A673 (cell line): ENCODE data around the gene MRC1. TPM values are rescaled to one million over a fixed set of nuclear protein-coding genes. Genes with fewer than 3 reads are reported as not detected.

Source experiments
- BruUV-seq: library from RNA; stranded (reverse); fragments of 400-500 nt; replicated peaks from 2 replicates; lab custom pipeline; 2021; lab: Mats Ljungman, UMichigan
- CTCF ChIA-PET: fragments of 300-600 bp; sonication (Branson Sonifier 250); formaldehyde crosslinking; loops from one replicate; lab custom pipeline; 2022; ENCODE audit warnings: antibody characterized with exemption; lab: Charles Lee
- POLR2A ChIA-PET: fragments of 300-600 bp; sonication (Branson Sonifier 250); formaldehyde crosslinking; loops from one replicate; lab custom pipeline; 2022; ENCODE audit warnings: antibody characterized with exemption; ENCODE audit not compliant: low non-redundant PET; lab: Charles Lee
- DNase-seq: peaks from one replicate; pipeline ENCODE4 v3.0.0-alpha.2; 2015; ENCODE audit warnings: low spot score
- H3K27ac ChIP-seq: fragments of 200-600 bp; sonication (generic); 2 replicates; pipeline ENCODE4 v1.5.1; 2016; ENCODE audit warnings: mixed run types, low read depth, mild to moderate bottlenecking, mixed read lengths, antibody characterized with exemption, low read length; ENCODE audit not compliant: poor library complexity, severe bottlenecking
- H3K27me3 ChIP-seq: fragments of 200-600 bp; sonication (generic); replicated peaks from 2 replicates; pipeline ENCODE4 v1.6.1; 2017; ENCODE audit warnings: mixed run types, low read depth, mild to moderate bottlenecking, mixed read lengths, antibody characterized with exemption, low read length; ENCODE audit not compliant: insufficient read depth, poor library complexity
- H3K36me3 ChIP-seq: fragments of 200-600 bp; sonication (generic); 2 replicates; pipeline ENCODE4 v1.6.1; 2016; ENCODE audit warnings: mixed run types, mild to moderate bottlenecking, mixed read lengths, antibody characterized with exemption, low read length; ENCODE audit not compliant: insufficient read depth, poor library complexity, severe bottlenecking
- H3K4me1 ChIP-seq: fragments of 200-600 bp; sonication (generic); 2 replicates; pipeline ENCODE4 v1.6.1; 2017; ENCODE audit warnings: mixed run types, mild to moderate bottlenecking, mixed read lengths, antibody characterized with exemption, low read length; ENCODE audit not compliant: insufficient read depth, poor library complexity, severe bottlenecking
- H3K4me3 ChIP-seq: fragments of 200-600 bp; sonication (generic); 2 replicates; pipeline ENCODE4 v1.5.1; 2016; ENCODE audit warnings: low read depth, mixed run types, mild to moderate bottlenecking, mixed read lengths, low read length; ENCODE audit not compliant: poor library complexity, severe bottlenecking
- H3K9me3 ChIP-seq: fragments of 200-600 bp; sonication (generic); 2 replicates; pipeline ENCODE4 v1.6.1; 2016; ENCODE audit warnings: mixed run types, low read depth, mild to moderate bottlenecking, mixed read lengths, antibody characterized with exemption, low read length; ENCODE audit not compliant: poor library complexity, severe bottlenecking
- CTCF ChIP-seq: fragments of 300-800, 200-600 bp; sonication (generic); conservative IDR thresholded peaks from 2 replicates; pipeline ENCODE4 v1.5.1; 2017; ENCODE audit warnings: low read depth, mild to moderate bottlenecking, antibody characterized with exemption, low read length, moderate library complexity, mixed read lengths
- EZH2 ChIP-seq: fragments of 200-600 bp; sonication (generic); IDR thresholded peaks from 2 replicates; pipeline ENCODE4 v1.6.1; 2017; ENCODE audit warnings: borderline replicate concordance, low read depth, mild to moderate bottlenecking, mixed read lengths, antibody characterized with exemption, low read length; ENCODE audit not compliant: poor library complexity, severe bottlenecking
- intact Hi-C: fragments of 100-400 bp; cut with micrococcal nuclease; formaldehyde crosslinking; loops from one replicate; pipeline ENCODE4 v1.10.0; 2022; ENCODE audit not compliant: unreplicated experiment
- total RNA-seq: library from RNA; stranded (reverse); gene quantifications from 2 replicates; pipeline ENCODE4 v1.2.3, GENCODE V29; 2021

Gene MRC1
- total RNA-seq, 1 experiment from 2014 or later = 0.15 TPM

DNA sequence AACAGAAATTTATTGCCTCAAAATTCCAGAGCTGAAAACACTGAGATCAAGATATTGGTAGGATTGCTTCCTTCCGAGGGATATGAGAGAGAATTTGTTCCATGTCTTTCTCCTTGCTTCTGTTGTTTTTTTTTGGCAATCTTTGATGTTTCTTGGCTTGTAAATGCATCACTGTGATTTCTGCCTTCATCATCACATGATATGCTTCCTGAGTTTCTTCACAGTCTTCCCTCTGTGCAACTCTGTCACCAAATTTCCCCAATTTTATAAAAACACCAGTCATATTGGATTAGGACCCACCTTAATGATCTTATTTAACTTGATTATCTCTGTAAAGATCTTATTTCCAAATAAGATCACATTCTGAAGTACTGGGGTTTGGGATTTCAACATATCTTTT, 42.4 kb upstream of the MRC1 start:
- DNase-seq = no peak
- no peaks in the 10 kb centered on the region for H3K4me1 ChIP-seq
- ChIA-PET CTCF (no interaction called here), POLR2A (no interaction called here)
- H3K4me3 ChIP-seq = no peak overlapping the region
- no peaks in the 10 kb centered on the region for H3K36me3 ChIP-seq
- no TSS peak for BruUV-seq
- H3K27ac ChIP-seq = no peak overlapping the region
- no peaks in the 10 kb centered on the region for H3K27me3 ChIP-seq
- intact Hi-C loops = no loop called here
- no peaks in the 10 kb centered on the region for H3K9me3 ChIP-seq
- TF ChIP-seq EZH2 = no peak

DNA sequence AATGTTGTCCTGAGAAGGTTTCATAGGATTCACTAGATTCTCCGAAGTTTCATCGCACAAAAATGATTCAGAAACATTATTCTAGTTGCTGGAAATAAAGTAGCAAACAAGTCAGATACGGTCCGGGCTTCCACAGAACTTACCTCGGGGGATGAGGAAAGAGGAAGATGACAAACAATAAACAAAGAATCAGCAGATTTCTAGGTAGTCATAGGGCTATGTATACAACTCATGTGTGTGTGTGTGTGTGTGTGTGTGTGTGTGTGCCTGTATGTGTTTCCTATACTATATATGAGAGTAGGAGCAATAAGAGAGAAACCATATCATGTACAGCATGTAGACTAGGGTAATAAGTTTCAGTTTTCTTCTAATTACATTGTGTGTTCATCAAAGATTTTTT, 40.7 kb upstream of the MRC1 start:
- Histone ChIP-seq H3K4me1 (no peaks in the 10 kb centered on the region), H3K27ac (no peak overlapping the region), H3K9me3 (no peaks in the 10 kb centered on the region), H3K36me3 (no peaks in the 10 kb centered on the region), H3K4me3 (no peak overlapping the region), H3K27me3 (no peaks in the 10 kb centered on the region)
- BruUV-seq = no TSS peak
- no peak for DNase-seq
- ChIA-PET CTCF (no interaction called here), POLR2A (interaction anchor here (0.7 kb wide), 1 partner anchor 187 kb away, joined by 3 read pairs; no protein-coding TSS in a partner anchor)
- intact Hi-C loops = no loop called here
- no peak for TF ChIP-seq CTCF
- no peak for TF ChIP-seq EZH2

DNA sequence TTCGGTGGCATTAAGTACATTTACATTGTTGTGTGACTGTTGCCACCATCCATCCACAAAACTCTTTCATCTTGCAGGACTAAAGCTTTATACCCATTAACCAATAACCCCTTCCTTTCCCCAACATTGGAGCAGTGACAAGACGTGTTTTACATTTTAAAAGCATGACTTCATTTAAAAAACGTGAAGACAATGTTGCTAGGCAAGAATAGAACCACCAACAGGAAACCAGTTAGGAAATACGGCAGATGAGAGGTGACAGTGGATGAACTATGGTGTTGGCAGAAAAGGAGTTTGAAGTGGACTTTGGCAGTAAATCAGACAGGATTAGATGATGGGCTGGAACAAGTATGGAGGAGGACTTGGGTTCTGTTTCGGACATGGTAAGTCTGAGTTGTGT, 40.2 kb upstream of the MRC1 start:
- no peak for DNase-seq
- no peaks in the 10 kb centered on the region for H3K4me1 ChIP-seq
- H3K4me3 ChIP-seq = no peak overlapping the region
- CTCF ChIA-PET = no interaction called here
- intact Hi-C loops = no loop called here
- H3K27me3 ChIP-seq = no peaks in the 10 kb centered on the region
- no peak overlapping the region for H3K27ac ChIP-seq
- POLR2A ChIA-PET = no interaction called here
- no peak for TF ChIP-seq EZH2
- no peak for TF ChIP-seq CTCF
- no peaks in the 10 kb centered on the region for H3K9me3 ChIP-seq
- BruUV-seq = no TSS peak
- H3K36me3 ChIP-seq = no peaks in the 10 kb centered on the region

- no peak overlapping the region for H3K4me3 ChIP-seq
- no peak for DNase-seq
- no peaks in the 10 kb centered on the region for H3K36me3 ChIP-seq
- TF ChIP-seq EZH2 = no peak
- TF ChIP-seq CTCF = no peak
- POLR2A ChIA-PET = no interaction called here
- no peaks in the 10 kb centered on the region for H3K27me3 ChIP-seq
- H3K9me3 ChIP-seq = no peaks in the 10 kb centered on the region
- CTCF ChIA-PET = no interaction called here
- BruUV-seq = no TSS peak
- intact Hi-C loops = no loop called here
- no peak overlapping the region for H3K27ac ChIP-seq
- H3K4me1 ChIP-seq = no peaks in the 10 kb centered on the region
Observed at GRCh38 chr10:17771017-17771416, 38.1 kb upstream of the MRC1 start.
